ENCODE data around the gene AP1S1. TPM values are rescaled to one million over a fixed set of nuclear protein-coding genes. Genes with fewer than 3 reads are reported as not detected.
A peak's percentile ranks its signal among the peaks of the same experiment; 100 is the strongest.

AP1S1 gene
- total and polyA plus RNA-seq, 2 of the 13 experiments (the other 11 are each of a cell fraction or from before 2014, with no cell fraction given): 57.5 to 68.1 TPM

DNA sequence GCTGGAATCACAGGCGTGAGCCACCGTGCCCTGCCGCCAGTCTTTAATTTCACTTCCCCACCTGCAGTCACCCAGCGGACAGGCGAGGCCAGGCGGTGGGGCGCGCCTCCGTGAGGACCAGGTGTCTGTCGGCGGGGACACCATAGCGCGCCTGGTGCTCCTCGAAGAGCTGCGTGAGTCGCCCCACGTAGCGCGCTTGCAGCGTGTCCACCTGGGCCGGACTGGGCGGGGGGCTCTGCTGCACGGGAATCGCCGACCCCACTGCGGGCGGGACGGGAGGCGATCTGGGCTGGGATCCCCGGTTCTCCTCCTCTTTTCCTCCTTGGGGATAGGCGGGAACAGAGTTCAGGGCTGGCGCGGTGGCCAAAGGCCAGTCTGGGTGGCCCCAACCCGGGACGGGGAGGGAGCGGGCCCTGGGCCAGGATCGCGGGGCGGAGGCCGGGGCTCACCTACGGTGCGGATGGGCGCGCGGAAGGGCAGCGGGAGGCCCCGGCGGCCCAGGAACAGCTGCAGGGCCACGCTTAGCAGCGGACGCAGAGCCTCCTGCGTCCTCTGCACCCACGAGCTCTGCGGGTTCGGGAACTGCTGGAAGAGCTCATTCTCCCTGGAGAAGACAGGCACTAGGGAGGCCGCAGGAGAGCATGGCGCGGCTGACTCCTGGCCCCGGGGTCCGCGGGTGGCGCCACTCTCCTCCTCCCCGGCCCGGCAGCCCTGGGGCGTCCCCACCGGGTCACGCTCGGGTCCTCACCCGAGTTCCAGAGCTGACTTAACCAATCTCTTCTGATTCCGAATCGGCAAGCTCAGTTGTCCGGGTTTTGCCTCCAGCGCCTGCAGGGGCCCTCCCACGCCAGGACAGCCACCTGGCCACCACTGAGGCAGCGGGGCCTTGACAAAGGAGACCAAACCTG is 47.7 kb downstream of the AP1S1 start (continued):
- TF ChIP-seq, protein P1, sequence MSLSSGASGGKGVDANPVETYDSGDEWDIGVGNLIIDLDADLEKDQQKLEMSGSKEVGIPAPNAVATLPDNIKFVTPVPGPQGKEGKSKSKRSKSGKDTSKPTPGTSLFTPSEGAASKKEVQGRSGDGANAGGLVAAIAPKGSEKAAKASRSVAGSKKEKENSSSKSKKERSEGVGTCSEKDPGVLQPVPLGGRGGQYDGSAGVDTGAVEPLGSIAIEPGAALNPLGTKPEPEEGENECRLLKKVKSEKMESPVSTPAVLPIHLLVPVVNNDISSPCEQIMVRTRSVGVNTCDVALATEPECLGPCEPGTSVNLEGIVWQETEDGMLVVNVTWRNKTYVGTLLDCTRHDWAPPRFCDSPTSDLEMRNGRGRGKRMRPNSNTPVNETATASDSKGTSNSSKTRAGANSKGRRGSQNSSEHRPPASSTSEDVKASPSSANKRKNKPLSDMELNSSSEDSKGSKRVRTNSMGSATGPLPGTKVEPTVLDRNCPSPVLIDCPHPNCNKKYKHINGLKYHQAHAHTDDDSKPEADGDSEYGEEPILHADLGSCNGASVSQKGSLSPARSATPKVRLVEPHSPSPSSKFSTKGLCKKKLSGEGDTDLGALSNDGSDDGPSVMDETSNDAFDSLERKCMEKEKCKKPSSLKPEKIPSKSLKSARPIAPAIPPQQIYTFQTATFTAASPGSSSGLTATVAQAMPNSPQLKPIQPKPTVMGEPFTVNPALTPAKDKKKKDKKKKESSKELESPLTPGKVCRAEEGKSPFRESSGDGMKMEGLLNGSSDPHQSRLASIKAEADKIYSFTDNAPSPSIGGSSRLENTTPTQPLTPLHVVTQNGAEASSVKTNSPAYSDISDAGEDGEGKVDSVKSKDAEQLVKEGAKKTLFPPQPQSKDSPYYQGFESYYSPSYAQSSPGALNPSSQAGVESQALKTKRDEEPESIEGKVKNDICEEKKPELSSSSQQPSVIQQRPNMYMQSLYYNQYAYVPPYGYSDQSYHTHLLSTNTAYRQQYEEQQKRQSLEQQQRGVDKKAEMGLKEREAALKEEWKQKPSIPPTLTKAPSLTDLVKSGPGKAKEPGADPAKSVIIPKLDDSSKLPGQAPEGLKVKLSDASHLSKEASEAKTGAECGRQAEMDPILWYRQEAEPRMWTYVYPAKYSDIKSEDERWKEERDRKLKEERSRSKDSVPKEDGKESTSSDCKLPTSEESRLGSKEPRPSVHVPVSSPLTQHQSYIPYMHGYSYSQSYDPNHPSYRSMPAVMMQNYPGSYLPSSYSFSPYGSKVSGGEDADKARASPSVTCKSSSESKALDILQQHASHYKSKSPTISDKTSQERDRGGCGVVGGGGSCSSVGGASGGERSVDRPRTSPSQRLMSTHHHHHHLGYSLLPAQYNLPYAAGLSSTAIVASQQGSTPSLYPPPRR (CRISPR knock-in tag; IDR thresholded peaks at IDR 0.05; ENCODE audit: borderline replicate concordance): no peak
- 0 out of 2 replicates have a peak, but pooled peaks have one; percentile 32 for TF ChIP-seq GZF1 (CRISPR knock-in tag; IDR thresholded peaks at IDR 0.05)
- peak; percentile 13; the same call in 1 of the 2 replicates for TF ChIP-seq SOX5 (CRISPR knock-in tag; IDR thresholded peaks at IDR 0.05; ENCODE audit: borderline replicate concordance)
- no peak for TF ChIP-seq RELA (CRISPR knock-in tag; IDR thresholded peaks at IDR 0.05)
- TF ChIP-seq, protein P2, sequence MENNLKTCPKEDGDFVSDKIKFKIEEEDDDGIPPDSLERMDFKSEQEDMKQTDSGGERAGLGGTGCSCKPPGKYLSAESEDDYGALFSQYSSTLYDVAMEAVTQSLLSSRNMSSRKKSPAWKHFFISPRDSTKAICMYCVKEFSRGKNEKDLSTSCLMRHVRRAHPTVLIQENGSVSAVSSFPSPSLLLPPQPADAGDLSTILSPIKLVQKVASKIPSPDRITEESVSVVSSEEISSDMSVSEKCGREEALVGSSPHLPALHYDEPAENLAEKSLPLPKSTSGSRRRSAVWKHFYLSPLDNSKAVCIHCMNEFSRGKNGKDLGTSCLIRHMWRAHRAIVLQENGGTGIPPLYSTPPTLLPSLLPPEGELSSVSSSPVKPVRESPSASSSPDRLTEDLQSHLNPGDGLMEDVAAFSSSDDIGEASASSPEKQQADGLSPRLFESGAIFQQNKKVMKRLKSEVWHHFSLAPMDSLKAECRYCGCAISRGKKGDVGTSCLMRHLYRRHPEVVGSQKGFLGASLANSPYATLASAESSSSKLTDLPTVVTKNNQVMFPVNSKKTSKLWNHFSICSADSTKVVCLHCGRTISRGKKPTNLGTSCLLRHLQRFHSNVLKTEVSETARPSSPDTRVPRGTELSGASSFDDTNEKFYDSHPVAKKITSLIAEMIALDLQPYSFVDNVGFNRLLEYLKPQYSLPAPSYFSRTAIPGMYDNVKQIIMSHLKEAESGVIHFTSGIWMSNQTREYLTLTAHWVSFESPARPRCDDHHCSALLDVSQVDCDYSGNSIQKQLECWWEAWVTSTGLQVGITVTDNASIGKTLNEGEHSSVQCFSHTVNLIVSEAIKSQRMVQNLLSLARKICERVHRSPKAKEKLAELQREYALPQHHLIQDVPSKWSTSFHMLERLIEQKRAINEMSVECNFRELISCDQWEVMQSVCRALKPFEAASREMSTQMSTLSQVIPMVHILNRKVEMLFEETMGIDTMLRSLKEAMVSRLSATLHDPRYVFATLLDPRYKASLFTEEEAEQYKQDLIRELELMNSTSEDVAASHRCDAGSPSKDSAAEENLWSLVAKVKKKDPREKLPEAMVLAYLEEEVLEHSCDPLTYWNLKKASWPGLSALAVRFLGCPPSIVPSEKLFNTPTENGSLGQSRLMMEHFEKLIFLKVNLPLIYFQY (CRISPR knock-in tag; IDR thresholded peaks at IDR 0.05; ENCODE audit: borderline replicate concordance): peak; percentile 55; the same call in 1 of the 2 replicates
- peak; percentile 67 for TF ChIP-seq PHF21A (CRISPR knock-in tag; IDR thresholded peaks at IDR 0.05)
- TF ChIP-seq IRX3 (CRISPR knock-in tag; IDR thresholded peaks at IDR 0.05; ENCODE audit: borderline replicate concordance, low read depth): 0 out of 2 replicates have a peak, but pooled peaks have one; percentile 34
- peak; percentile 23; the same call in 1 of the 2 replicates for TF ChIP-seq KAT8 (CRISPR knock-in tag; IDR thresholded peaks at IDR 0.05)
- peak; percentile 44; the same call in 1 of the 2 replicates for TF ChIP-seq ZNF768 (CRISPR knock-in tag; IDR thresholded peaks at IDR 0.05)
- peak; percentile 76 for TF ChIP-seq GABPB1 (CRISPR knock-in tag; IDR thresholded peaks at IDR 0.05)
- TF ChIP-seq ZNF577 (CRISPR knock-in tag; IDR thresholded peaks at IDR 0.05; ENCODE audit: borderline replicate concordance, low read depth): no peak
- TF ChIP-seq, protein P3, sequence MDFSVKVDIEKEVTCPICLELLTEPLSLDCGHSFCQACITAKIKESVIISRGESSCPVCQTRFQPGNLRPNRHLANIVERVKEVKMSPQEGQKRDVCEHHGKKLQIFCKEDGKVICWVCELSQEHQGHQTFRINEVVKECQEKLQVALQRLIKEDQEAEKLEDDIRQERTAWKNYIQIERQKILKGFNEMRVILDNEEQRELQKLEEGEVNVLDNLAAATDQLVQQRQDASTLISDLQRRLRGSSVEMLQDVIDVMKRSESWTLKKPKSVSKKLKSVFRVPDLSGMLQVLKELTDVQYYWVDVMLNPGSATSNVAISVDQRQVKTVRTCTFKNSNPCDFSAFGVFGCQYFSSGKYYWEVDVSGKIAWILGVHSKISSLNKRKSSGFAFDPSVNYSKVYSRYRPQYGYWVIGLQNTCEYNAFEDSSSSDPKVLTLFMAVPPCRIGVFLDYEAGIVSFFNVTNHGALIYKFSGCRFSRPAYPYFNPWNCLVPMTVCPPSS (IDR thresholded peaks at IDR 0.05): no peak
- TF ChIP-seq ERF (CRISPR knock-in tag; IDR thresholded peaks at IDR 0.05): no peak
- no peak for TF ChIP-seq MYNN (CRISPR knock-in tag; IDR thresholded peaks at IDR 0.05; ENCODE audit: low read depth)
- TF ChIP-seq, protein P4, sequence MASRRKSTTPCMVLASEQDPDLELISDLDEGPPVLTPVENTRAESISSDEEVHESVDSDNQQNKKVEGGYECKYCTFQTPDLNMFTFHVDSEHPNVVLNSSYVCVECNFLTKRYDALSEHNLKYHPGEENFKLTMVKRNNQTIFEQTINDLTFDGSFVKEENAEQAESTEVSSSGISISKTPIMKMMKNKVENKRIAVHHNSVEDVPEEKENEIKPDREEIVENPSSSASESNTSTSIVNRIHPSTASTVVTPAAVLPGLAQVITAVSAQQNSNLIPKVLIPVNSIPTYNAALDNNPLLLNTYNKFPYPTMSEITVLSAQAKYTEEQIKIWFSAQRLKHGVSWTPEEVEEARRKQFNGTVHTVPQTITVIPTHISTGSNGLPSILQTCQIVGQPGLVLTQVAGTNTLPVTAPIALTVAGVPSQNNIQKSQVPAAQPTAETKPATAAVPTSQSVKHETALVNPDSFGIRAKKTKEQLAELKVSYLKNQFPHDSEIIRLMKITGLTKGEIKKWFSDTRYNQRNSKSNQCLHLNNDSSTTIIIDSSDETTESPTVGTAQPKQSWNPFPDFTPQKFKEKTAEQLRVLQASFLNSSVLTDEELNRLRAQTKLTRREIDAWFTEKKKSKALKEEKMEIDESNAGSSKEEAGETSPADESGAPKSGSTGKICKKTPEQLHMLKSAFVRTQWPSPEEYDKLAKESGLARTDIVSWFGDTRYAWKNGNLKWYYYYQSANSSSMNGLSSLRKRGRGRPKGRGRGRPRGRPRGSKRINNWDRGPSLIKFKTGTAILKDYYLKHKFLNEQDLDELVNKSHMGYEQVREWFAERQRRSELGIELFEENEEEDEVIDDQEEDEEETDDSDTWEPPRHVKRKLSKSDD (CRISPR knock-in tag; IDR thresholded peaks at IDR 0.05; ENCODE audit: low read depth): peak; percentile 47; the same call in 1 of the 2 replicates

All from HepG2 (cell line).